ENCODE results near the gene DDX10.

- TF ChIP-seq POLR2A (IDR thresholded peaks at IDR 0.05; ENCODE audit: low read length) (no peak), GATA1 (IDR thresholded peaks at IDR 0.05; ENCODE audit: low read depth, low read length) (no peak)
Observed at GRCh38 chr11:108983636-108984420, 319.0 kb downstream of the DDX10 start.

Measured in erythroblast (primary cell).